Nephron (organoid): Measurements from ENCODE around the gene CCDC180.

Experiments
- H3K27ac Mint-ChIP-seq, 3 experiments: 2 replicates each; pipeline ENCODE4 v1.8.0; 2020; ENCODE audit warnings: mixed read lengths in 3 of 3, mild to moderate bottlenecking in 2 of 3, moderate library complexity in 1 of 3
- H3K27me3 Mint-ChIP-seq: 2 replicates; pipeline ENCODE4 v1.8.0; 2021; ENCODE audit warnings: low read depth, mild to moderate bottlenecking, moderate library complexity, mixed read lengths
- H3K36me3 Mint-ChIP-seq: 2 replicates; pipeline ENCODE4 v1.8.0; 2020; ENCODE audit warnings: low read depth, mixed read lengths
- H3K4me1 Mint-ChIP-seq: 2 replicates; pipeline ENCODE4 v1.8.0; 2020; ENCODE audit warnings: mixed read lengths
- H3K4me3 Mint-ChIP-seq, 3 experiments: 2 replicates each; pipeline ENCODE4 v1.8.0; 2020; ENCODE audit warnings: mild to moderate bottlenecking in 3 of 3, mixed read lengths in 3 of 3, moderate library complexity in 2 of 3
- H3K9me3 Mint-ChIP-seq: 2 replicates; pipeline ENCODE4 v1.8.0; 2020; ENCODE audit warnings: mixed read lengths
- TF ChIP-seq, protein P1 (sequence below), 3 experiments: fragments of 200-600 bp; sonication (generic); IDR thresholded peaks; one replicate each; pipeline ENCODE4 v1.5.0; 2021; ENCODE audit warnings: antibody characterized with exemption in 3 of 3; ENCODE audit not compliant: unreplicated experiment in 3 of 3

The CCDC180 gene

DNA sequence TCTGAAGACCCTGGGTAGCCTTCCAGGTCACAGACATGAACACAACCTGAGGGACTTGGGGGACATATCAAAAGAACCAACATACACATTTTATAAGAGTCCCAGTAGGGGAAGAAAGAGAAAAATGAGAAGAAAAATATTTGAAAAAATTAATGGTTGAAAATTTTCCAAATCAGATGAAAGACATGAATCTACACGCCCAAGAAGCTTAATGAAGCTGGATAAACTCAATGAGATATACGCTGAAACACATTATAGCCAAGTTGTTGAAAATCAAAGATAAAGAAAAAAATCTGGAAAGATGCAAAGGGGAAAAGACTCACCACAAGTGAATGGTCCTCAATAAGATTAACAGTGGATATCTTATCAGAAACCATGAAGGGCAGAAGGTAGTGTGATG, 9.6 kb upstream of the CCDC180 start:
- H3K4me1 Mint-ChIP-seq, result peaks cover 22% of the 10 kb centered on the region
- peaks cover 39% of the 10 kb centered on the region for H3K9me3 Mint-ChIP-seq
- H3K4me3 Mint-ChIP-seq, result no peak overlapping the region
- H3K27ac Mint-ChIP-seq, result no peak overlapping the region
- peaks cover 71% of the 10 kb centered on the region for H3K36me3 Mint-ChIP-seq
- TF ChIP-seq, protein P1, sequence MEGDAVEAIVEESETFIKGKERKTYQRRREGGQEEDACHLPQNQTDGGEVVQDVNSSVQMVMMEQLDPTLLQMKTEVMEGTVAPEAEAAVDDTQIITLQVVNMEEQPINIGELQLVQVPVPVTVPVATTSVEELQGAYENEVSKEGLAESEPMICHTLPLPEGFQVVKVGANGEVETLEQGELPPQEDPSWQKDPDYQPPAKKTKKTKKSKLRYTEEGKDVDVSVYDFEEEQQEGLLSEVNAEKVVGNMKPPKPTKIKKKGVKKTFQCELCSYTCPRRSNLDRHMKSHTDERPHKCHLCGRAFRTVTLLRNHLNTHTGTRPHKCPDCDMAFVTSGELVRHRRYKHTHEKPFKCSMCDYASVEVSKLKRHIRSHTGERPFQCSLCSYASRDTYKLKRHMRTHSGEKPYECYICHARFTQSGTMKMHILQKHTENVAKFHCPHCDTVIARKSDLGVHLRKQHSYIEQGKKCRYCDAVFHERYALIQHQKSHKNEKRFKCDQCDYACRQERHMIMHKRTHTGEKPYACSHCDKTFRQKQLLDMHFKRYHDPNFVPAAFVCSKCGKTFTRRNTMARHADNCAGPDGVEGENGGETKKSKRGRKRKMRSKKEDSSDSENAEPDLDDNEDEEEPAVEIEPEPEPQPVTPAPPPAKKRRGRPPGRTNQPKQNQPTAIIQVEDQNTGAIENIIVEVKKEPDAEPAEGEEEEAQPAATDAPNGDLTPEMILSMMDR (IDR thresholded peaks at IDR 0.05; ENCODE audit: unreplicated experiment in 3 of 3), result no peak
- H3K27me3 Mint-ChIP-seq, result no peaks in the 10 kb centered on the region

DNA sequence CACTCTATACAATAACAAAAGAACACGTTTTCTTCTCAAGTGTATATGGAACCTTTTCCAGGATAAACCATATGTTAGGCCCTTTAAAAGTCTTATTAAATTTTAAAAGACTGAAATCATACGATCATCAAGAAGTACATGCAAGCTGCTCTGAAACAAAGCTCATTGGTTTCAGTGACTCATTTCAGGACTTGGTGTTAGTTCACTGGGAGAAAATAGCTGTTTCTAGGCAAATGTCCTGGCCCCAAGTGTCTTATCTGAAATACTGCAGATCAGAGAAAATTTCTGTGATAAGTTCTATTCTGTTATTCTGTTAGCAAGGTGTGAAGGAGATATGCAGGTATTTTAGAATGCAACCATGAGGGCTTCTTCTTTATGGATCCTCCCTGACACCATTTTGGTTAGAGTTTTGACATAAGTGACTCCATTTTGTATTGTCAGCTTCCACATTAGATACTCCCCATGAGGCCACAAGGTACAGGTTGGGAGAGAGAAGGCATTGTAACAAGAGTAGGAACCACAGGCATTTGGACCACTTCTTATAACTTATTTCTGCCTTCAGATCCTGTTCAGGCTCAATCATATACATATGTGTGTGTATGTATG, 7.5 kb upstream of the CCDC180 start:
- Mint-ChIP-seq H3K9me3 (peaks cover 48% of the 10 kb centered on the region), H3K4me1 (peaks cover 6% of the 10 kb centered on the region), H3K27me3 (no peaks in the 10 kb centered on the region), H3K36me3 (peaks cover 75% of the 10 kb centered on the region), H3K27ac (no peak overlapping the region), H3K4me3 (no peak overlapping the region)
- TF ChIP-seq, protein P1 (IDR thresholded peaks at IDR 0.05; ENCODE audit: unreplicated experiment in 3 of 3), result no peak

DNA sequence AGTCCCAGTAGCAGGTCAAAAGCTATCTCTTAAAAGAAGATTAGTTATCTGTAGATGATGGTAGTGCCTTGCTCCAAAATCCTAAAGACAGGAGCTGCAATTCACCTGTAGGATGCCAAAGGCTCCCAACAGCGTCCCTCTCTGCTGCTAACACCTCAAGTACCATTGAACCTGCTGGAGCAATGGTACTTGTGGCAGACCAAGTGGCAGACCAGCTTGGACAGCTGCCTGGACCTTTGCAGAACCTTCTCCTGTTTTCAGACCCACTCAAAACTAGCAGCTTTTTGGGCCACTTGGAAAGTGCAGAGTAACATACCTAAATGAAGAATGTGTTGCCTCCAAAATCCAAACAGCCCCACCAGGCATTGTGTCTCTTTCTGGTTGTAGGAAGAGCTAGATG, 6.9 kb upstream of the CCDC180 start:
- H3K36me3 Mint-ChIP-seq, result peaks cover 68% of the 10 kb centered on the region
- no peak overlapping the region for H3K4me3 Mint-ChIP-seq
- no peaks in the 10 kb centered on the region for H3K4me1 Mint-ChIP-seq
- TF ChIP-seq, protein P1 (IDR thresholded peaks at IDR 0.05; ENCODE audit: unreplicated experiment in 3 of 3), result no peak
- H3K27me3 Mint-ChIP-seq, result no peaks in the 10 kb centered on the region
- peaks cover 48% of the 10 kb centered on the region for H3K9me3 Mint-ChIP-seq
- no peak overlapping the region for H3K27ac Mint-ChIP-seq

DNA sequence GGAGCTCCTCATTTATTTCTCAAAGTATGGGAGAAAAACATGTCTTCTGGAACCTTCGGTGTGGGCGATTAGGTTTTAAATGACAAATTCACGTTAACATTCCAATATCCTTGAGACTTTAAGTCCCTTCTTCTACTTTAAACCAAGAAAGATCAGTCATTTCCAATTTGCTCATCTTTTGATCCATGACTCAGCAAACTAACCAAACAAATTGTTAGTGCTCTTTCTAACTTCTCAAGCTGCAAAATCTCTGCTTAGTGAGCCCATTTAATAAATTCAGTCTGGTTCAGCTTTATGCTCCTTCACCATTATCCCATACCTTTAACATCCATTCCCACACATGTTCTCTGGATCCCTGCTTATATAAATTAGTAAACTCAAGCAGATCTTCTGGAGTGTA, 5.5 kb upstream of the CCDC180 start:
- no peaks in the 10 kb centered on the region for H3K4me1 Mint-ChIP-seq
- no peaks in the 10 kb centered on the region for H3K27me3 Mint-ChIP-seq
- H3K9me3 Mint-ChIP-seq, result peaks cover 47% of the 10 kb centered on the region
- TF ChIP-seq, protein P1 (IDR thresholded peaks at IDR 0.05; ENCODE audit: unreplicated experiment in 3 of 3), result no peak
- no peak overlapping the region for H3K4me3 Mint-ChIP-seq
- H3K36me3 Mint-ChIP-seq, result peaks cover 55% of the 10 kb centered on the region
- no peak overlapping the region for H3K27ac Mint-ChIP-seq

DNA sequence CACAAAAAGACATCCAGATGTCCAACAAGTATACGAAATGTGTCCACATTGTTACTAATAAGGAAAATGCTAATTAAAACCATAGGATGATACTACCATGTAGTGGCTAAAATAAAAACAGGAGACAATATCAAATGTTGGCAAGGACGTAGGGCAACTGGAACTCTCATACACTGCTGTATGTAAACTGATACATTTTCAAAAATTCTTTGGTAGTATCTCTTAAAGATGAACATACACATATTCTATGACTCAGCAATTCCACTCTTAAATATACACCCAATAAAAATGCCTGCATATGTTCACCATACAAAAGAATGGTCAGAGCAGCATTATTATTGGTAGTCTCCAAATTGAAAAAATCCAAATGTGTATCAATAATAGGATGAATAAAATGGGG, 2.9 kb upstream of the CCDC180 start:
- peaks cover 34% of the 10 kb centered on the region for H3K36me3 Mint-ChIP-seq
- H3K4me3 Mint-ChIP-seq, result no peak overlapping the region
- H3K4me1 Mint-ChIP-seq, result no peaks in the 10 kb centered on the region
- H3K27ac Mint-ChIP-seq, result no peak overlapping the region
- H3K9me3 Mint-ChIP-seq, result peaks cover 32% of the 10 kb centered on the region
- TF ChIP-seq, protein P1 (IDR thresholded peaks at IDR 0.05; ENCODE audit: unreplicated experiment in 3 of 3), result no peak
- H3K27me3 Mint-ChIP-seq, result no peaks in the 10 kb centered on the region
